ENCODE results near the gene LRRN4CL. TPM values are rescaled to one million over a fixed set of nuclear protein-coding genes. Genes with fewer than 3 reads are reported as not detected.
A peak's percentile ranks its signal among the peaks of the same experiment; 100 is the strongest.

LRRN4CL gene
- total and polyA plus RNA-seq, 9 of the 15 experiments (the other 6 are each of a cell fraction or from before 2014, with no cell fraction given) = 0.03 to 0.11 (median 0.05) TPM; not detected in 4

GRCh38 chr11:62727165-62727871, 38.0 kb upstream of the LRRN4CL start, which contains the start of gene HNRNPUL2 (continued):
- TF ChIP-seq RFX5 (IDR thresholded peaks at IDR 0.05; ENCODE audit: low read depth, low read length) (no peak), PTTG1 (tag; IDR thresholded peaks at IDR 0.05; ENCODE audit: low read depth) (no peak), HNRNPK (IDR thresholded peaks at IDR 0.05; ENCODE audit: low read depth, low read length, poor library complexity, severe bottlenecking) (no peak), ZNF324 (CRISPR knock-in tag; IDR thresholded peaks at IDR 0.05) (peak; percentile 83), USF2 (CRISPR knock-in tag; IDR thresholded peaks at IDR 0.05) (no peak), ZBTB8A (IDR thresholded peaks at IDR 0.05; ENCODE audit: partially characterized antibody) (no peak), GATA2 (CRISPR knock-in tag; IDR thresholded peaks at IDR 0.05) (no peak), THAP7 (CRISPR knock-in tag; IDR thresholded peaks at IDR 0.05) (peak; percentile 85; the same call in 1 of the 2 replicates), ZNF395 (CRISPR knock-in tag; IDR thresholded peaks at IDR 0.05) (no peak), BRCA1 (IDR thresholded peaks at IDR 0.05) (no peak), BRCA1 (CRISPR knock-in tag; IDR thresholded peaks at IDR 0.05) (no peak), NR1H2 (CRISPR knock-in tag; IDR thresholded peaks at IDR 0.05) (no peak), SREBF1 (IDR thresholded peaks at IDR 0.05; ENCODE audit: borderline replicate concordance, low read depth, low read length) (no peak), ZNF212 (CRISPR knock-in tag; IDR thresholded peaks at IDR 0.05) (no peak), PKNOX1 (IDR thresholded peaks at IDR 0.05) (peak; percentile 43), SUPT5H (IDR thresholded peaks at IDR 0.05) (peak; percentile 96), HES1 (IDR thresholded peaks at IDR 0.05; ENCODE audit: low read depth) (no peak), HEY1 (CRISPR knock-in tag; IDR thresholded peaks at IDR 0.05; ENCODE audit: borderline replicate concordance) (0 out of 2 replicates have a peak, but pooled peaks have one; percentile 22), SMARCE1 (IDR thresholded peaks at IDR 0.05) (no peak), LEF1 (IDR thresholded peaks at IDR 0.05) (no peak), POLR2H (tag; IDR thresholded peaks at IDR 0.05; ENCODE audit: low read depth) (peak; percentile 91), NFATC3 (IDR thresholded peaks at IDR 0.05) (no peak), EP400 (IDR thresholded peaks at IDR 0.05) (peak; percentile 90), EWSR1 (IDR thresholded peaks at IDR 0.05; ENCODE audit: borderline replicate concordance, low read depth, partially characterized antibody) (no peak), JUND (IDR thresholded peaks at IDR 0.05; ENCODE audit: borderline replicate concordance, low read depth, low read length) (peak; percentile 28), JUND (tag; IDR thresholded peaks at IDR 0.05; ENCODE audit: borderline replicate concordance, low read depth, low read length) (no peak)

All from K562 (cell line).